ENCODE data around the gene BSCL2.

GRCh38 chr11:62705413-62705812 is 1.8 kb downstream of the BSCL2 start:
- no peak for TF ChIP-seq PPARA (CRISPR knock-in tag; IDR thresholded peaks at IDR 0.05; ENCODE audit: borderline replicate concordance)
- no peak for TF ChIP-seq ZFP3 (CRISPR knock-in tag; IDR thresholded peaks at IDR 0.05)
- no peak for TF ChIP-seq PATZ1 (CRISPR knock-in tag; IDR thresholded peaks at IDR 0.05; ENCODE audit: borderline replicate concordance)
- TF ChIP-seq RARB (CRISPR knock-in tag; IDR thresholded peaks at IDR 0.05) = no peak
- no peak for TF ChIP-seq SNAI2 (CRISPR knock-in tag; IDR thresholded peaks at IDR 0.05)
